ENCODE measurements around the gene AFG1L. TPM values are rescaled to one million over a fixed set of nuclear protein-coding genes. Genes with fewer than 3 reads are reported as not detected.
"Not testable (repeated sequence)": the region's sequence is repeated elsewhere in the genome, so short reads cannot be mapped to it uniquely, and the experiment has no call there.

Gene AFG1L
- total RNA-seq, 4 donors from 2014 or later, result 2.1 to 6.2 (median 2.8) TPM

DNA sequence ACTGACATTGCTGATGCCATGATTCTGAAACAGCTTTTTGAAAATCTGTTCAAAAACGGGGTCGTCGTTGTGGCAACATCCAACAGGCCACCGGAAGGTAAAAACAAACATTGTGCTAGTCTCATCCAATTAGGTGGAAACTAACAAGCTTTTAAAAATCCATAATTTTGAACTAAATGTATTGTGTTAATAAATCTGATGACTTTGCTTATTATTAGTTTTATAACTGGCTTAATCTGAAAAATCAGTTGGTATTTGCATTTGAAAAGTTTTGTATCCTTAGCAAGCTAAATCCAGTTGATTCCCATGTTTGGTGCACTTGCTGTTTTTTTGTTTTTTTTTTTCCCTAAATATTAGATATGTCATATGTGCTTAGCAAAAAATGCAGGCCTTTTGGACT lies 71.4 kb downstream of the AFG1L start:
- intact Hi-C loops (cut with DNase I; ENCODE audit: low total_unique reads), result no loop called here
- H3K4me3 ChIP-seq (ENCODE audit: low read depth, poor library complexity, severe bottlenecking), result no peak overlapping the region
- WGBS, 2 donors, result 91 to 97% methylated on average over 4 of the region's 4 CpGs
- TF ChIP-seq POLR2A (IDR thresholded peaks at IDR 0.05) (no peak), CTCF (IDR thresholded peaks at IDR 0.05) (no peak)
- no peak for DNase-seq (ENCODE audit: low spot score in 2 of 2)

DNA sequence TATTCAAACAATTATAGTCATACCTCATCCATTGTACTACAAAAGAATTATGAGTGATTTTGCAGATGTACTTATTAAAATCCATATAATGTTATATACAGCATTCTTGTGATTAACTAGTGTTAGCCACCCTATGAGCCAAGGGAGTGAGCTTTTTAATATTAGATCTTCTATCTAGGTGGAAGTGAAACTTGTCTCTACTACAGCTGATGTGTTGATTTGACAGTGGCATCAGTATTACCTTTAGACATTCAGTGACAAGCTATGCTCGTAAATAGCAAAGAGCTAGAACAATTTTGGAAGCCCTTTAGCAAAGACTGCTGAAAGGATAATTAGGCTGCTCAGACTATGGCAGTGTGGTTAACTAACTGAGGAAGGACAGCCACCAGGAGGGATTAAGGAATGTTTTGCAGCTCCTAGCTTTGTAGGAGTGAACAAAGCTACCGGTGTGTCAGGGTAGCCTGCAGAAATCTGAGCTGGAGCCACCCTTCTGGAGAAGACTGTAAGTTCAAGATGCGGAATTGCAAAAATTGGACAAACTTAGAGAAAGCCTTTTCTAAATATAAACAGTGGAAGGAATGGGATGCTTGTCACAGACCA lies 73.7 kb downstream of the AFG1L start:
- 88 to 92% methylated on average over 3 of the region's 3 CpGs for WGBS, 2 donors
- TF ChIP-seq CTCF (IDR thresholded peaks at IDR 0.05) (no peak), POLR2A (IDR thresholded peaks at IDR 0.05) (no peak)

DNA sequence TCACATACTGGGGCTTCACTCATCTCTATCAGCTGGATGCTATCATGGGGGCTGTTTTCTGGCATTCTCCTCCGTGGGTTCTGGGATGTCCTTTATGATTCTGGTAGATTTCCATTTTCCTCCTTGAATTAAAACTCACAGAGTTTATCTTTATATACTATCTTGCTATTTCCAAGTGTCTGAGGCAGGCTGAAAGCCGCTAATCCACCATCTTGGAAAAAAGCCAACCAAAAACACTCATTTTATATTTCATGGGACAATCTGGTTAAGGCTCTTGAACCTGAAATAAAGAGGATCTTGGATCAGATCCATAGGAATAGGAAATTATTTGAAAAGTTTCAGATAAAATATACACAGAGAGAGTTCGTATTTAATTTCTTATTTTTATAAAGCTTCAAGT lies 86.0 kb downstream of the AFG1L start:
- no peak for TF ChIP-seq POLR2A (IDR thresholded peaks at IDR 0.05)
- TF ChIP-seq CTCF (IDR thresholded peaks at IDR 0.05), result no peak
- 69 to 70% methylated on average over 3 of the region's 3 CpGs for WGBS, 2 donors
- intact Hi-C loops (cut with DNase I; ENCODE audit: low total_unique reads), result no loop called here

More for the DNA sequence above, 73.7 kb downstream of the AFG1L start:
- no peak for DNase-seq (ENCODE audit: low spot score in 2 of 2)
- intact Hi-C loops (cut with DNase I; ENCODE audit: low total_unique reads), result no loop called here
- no peak overlapping the region for H3K4me3 ChIP-seq (ENCODE audit: low read depth, poor library complexity, severe bottlenecking)

GRCh38 chr6:108383981-108384380 lies 89.1 kb downstream of the AFG1L start:
- DNase-seq (ENCODE audit: low spot score in 2 of 2), result no peak
- no peak overlapping the region for H3K4me3 ChIP-seq (ENCODE audit: low read depth, poor library complexity, severe bottlenecking)
- TF ChIP-seq CTCF (IDR thresholded peaks at IDR 0.05), result no peak
- no peak for TF ChIP-seq POLR2A (IDR thresholded peaks at IDR 0.05)
- intact Hi-C loops (cut with DNase I; ENCODE audit: low total_unique reads), result no loop called here
- 50 to 70% methylated on average over 1 of the region's 1 CpG for WGBS, 2 donors

More for the DNA sequence above, 86.0 kb downstream of the AFG1L start:
- H3K4me3 ChIP-seq (ENCODE audit: low read depth, poor library complexity, severe bottlenecking), result no peak overlapping the region
- no peak for DNase-seq (ENCODE audit: low spot score in 2 of 2)

- H3K4me3 ChIP-seq (ENCODE audit: low read depth, poor library complexity, severe bottlenecking); DNase-seq (ENCODE audit: low spot score in 2 of 2); intact Hi-C loops (cut with DNase I; ENCODE audit: low total_unique reads): not testable (repeated sequence)
- WGBS, 2 donors, result 95 to 97% methylated on average over 4 of the region's 4 CpGs
Observed at GRCh38 chr6:108389190-108389589, 94.3 kb downstream of the AFG1L start.

DNA sequence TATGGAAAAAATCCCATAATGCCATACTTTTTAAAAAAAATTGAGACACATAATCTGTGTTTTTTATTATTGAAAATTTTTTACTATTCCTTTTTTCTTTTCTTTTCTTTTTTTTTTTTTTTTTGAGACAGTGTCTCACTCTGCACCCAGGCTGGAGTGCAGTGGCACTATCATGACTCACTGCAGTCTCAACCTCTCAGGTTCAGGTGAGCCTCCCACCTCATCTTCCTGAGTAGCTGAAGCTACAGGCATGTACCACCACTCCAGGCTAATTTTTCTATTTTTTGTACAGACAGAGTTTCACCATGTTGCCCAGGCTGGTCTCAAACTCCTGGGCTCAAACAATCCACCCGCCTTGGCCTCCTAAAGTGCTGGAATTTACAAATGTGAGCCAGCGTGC lies 100.4 kb downstream of the AFG1L start:
- intact Hi-C loops (cut with DNase I; ENCODE audit: low total_unique reads), result no loop called here
- whole genome bisulfite sequencing, 2 donors, result 96% methylated on average over 2 of the region's 2 CpGs
- TF ChIP-seq POLR2A (IDR thresholded peaks at IDR 0.05), result no peak
- TF ChIP-seq CTCF (IDR thresholded peaks at IDR 0.05), result no peak
- no peak for DNase-seq (ENCODE audit: low spot score in 2 of 2)
- H3K4me3 ChIP-seq (ENCODE audit: low read depth, poor library complexity, severe bottlenecking), result no peak overlapping the region
